GM10248 (cell line): ENCODE data around the gene TRPC3.

Source experiments
- CTCF ChIA-PET: fragments of 300-600 bp; sonication (Branson Sonifier 250); formaldehyde crosslinking; extraction: SDS; loops from one replicate; lab custom pipeline; 2021; ENCODE audit warnings: antibody characterized with exemption; lab: Yijun Ruan, JAX
- POLR2A ChIA-PET: fragments of 350-650 bp; sonication (Branson Sonifier 250); formaldehyde crosslinking; extraction: SDS; loops from one replicate; lab custom pipeline; 2020; ENCODE audit warnings: antibody characterized with exemption; lab: Yijun Ruan, JAX
- DNase-seq: peaks from one replicate; pipeline ENCODE4 v3.0.0; 2012; ENCODE audit errors: extremely low spot score
- TF ChIP-seq, protein P1 (sequence below): IDR thresholded peaks from 2 replicates; pipeline ENCODE4 v1.5.1; 2012; ENCODE audit warnings: mild to moderate bottlenecking, low read depth; ENCODE audit errors: extremely low read depth, missing control alignments, control extremely low read depth

Gene TRPC3

GRCh38 chr4:121953860-121954259, 2.0 kb upstream of the TRPC3 start:
- POLR2A ChIA-PET: no interaction called here
- CTCF ChIA-PET: interaction anchor here (1.2 to 1.5 kb wide), 2 partner anchors 14 to 37 kb away, joined by 3 read pairs; no protein-coding TSS in a partner anchor
- DNase-seq: no peak
- TF ChIP-seq, protein P1, sequence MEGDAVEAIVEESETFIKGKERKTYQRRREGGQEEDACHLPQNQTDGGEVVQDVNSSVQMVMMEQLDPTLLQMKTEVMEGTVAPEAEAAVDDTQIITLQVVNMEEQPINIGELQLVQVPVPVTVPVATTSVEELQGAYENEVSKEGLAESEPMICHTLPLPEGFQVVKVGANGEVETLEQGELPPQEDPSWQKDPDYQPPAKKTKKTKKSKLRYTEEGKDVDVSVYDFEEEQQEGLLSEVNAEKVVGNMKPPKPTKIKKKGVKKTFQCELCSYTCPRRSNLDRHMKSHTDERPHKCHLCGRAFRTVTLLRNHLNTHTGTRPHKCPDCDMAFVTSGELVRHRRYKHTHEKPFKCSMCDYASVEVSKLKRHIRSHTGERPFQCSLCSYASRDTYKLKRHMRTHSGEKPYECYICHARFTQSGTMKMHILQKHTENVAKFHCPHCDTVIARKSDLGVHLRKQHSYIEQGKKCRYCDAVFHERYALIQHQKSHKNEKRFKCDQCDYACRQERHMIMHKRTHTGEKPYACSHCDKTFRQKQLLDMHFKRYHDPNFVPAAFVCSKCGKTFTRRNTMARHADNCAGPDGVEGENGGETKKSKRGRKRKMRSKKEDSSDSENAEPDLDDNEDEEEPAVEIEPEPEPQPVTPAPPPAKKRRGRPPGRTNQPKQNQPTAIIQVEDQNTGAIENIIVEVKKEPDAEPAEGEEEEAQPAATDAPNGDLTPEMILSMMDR: no peak

DNA sequence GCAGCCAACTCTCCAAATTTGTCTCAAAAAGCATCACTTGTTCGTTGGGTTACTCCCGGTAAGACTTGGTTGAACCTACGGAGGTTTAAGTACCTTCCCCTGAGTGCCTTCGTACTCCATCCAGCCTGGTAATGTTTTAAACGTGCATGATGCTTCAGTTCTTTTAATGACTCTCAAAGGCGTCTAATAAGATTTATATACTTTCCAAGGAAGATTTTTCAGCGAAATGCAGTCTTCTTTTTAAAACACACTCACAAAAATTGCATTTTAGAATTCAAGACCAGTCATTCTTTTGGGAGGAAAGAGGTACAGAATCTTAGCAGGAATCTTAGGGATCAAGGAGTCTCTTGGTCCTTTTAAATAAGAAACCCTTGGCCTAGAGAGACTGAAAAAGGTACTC, 430 bp upstream of the TRPC3 start:
- TF ChIP-seq, protein P1: no peak
- ChIA-PET CTCF (interaction anchor here (3.2 to 4.5 kb wide), 2 partner anchors 9 to 626 kb away, joined by 11 to 40 read pairs; no protein-coding TSS in a partner anchor), POLR2A (no interaction called here)
- no peak for DNase-seq

DNA sequence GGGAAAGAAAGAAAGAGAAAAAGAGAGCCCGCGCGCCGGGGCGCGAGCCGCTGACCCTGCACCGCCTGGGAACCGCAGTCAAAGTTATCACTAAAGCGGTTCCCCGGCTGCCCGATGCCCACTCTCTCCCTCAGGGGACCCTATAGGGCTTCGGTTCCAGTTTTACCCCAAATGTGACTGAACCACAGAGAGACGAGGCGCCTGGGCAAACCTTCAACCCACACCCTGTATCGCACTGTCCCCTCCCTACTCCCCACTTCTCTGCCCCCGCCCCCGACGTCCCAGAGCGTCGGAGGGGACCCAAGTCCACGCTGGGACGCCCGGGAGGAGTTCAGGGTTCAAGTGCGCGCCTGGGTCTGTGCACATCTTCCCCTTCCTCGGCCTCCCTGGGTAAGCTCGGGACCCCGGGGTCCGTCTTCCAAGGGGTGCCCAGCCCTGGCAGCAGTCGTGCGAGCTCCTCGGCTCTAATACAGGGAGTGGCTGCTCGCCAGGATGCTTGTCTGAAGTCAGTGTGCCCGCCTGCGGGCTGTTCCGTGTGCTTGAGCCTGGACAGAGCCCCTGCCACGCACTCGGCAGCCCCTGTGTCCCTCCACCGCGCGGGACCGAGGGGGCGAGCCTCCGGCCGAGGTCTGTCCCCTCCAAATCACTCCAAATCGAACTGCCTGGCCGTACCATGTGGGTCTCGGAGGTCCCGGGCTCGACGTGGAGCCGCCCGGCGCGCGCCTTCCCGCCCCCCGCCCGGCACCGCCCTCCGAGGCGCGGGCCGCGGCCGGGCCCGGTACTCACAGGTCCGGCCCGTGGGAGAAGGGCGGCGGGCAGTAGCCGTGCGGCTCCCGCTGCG, 960 bp downstream of the TRPC3 start:
- DNase-seq: peak; percentile 48
- ChIA-PET CTCF (interaction anchor here (1.0 to 4.5 kb wide), 10 partner anchors 10 to 627 kb away, joined by 3 to 40 read pairs (median 4); no protein-coding TSS in a partner anchor), POLR2A (no interaction called here)
- TF ChIP-seq, protein P1: no peak

DNA sequence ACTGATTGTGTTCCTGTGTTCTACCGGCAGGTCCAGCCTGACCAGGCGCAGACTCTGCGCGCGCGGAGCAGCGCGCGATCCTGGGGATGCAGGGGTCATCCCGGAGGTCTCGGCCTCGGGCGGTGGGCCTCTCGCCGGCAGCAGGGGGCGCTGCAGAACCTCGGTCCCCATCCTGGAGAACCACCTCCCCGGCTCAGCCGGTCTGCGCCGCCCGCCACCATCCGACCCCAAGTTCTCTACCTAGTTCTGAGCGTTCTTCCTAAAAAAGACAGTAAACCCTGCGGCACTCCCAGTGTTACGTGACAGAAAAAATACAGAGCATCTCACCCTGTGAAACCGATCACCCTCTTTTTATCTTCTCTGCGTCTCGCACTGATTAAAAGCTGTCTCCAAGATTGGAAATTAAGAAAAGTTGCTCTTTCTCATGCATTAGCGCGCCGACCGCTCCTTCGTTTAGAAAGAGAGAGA, 1.6 kb downstream of the TRPC3 start:
- ChIA-PET CTCF (interaction anchor here (0.8 to 4.5 kb wide), 16 partner anchors 10 to 980 kb away, joined by 3 to 40 read pairs (median 4); no protein-coding TSS in a partner anchor), POLR2A (no interaction called here)
- TF ChIP-seq, protein P1: peak; percentile 85
- DNase-seq: peak; percentile 86

DNA sequence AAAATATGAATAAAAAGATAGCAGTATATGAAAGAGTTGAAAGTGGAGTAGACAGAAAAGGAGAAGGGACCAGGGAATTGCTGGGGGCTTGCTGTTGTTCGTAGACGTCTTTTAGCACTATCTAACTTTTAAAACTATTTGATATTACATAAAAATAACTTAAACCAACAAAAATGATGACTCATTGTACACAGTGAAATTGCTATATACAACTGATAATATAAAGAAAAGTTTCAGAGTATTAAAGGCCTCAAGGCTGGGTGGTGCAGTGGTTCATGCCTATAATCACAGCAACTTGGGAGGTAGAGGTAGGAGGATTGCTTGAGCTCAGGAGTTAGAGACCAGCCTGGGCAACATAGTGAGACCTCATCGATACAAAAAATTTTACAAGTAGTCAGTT, 5.2 kb downstream of the TRPC3 start:
- CTCF ChIA-PET: interaction anchor here (1.7 to 3.7 kb wide), 3 partner anchors 9 to 631 kb away, joined by 3 to 15 read pairs (median 14); no protein-coding TSS in a partner anchor
- DNase-seq: no peak
- TF ChIP-seq, protein P1: no peak
- POLR2A ChIA-PET: no interaction called here

GRCh38 chr4:121943941-121944340, 7.9 kb downstream of the TRPC3 start:
- TF ChIP-seq, protein P1: peak; percentile 38
- POLR2A ChIA-PET: no interaction called here
- peak; percentile 24 for DNase-seq
- CTCF ChIA-PET: interaction anchor here (3.6 to 3.7 kb wide), 2 partner anchors 12 to 633 kb away, joined by 14 to 15 read pairs; no protein-coding TSS in a partner anchor
